Neural progenitor cell (in vitro differentiated cells): ENCODE results near the gene PTPRB.

Experiments used
- EZH2phosphoT487 ChIP-seq: fragments of 200-600 bp; sonication (generic); IDR thresholded peaks from 2 replicates; pipeline ENCODE4 v1.6.1; 2017; ENCODE audit warnings: antibody characterized with exemption
- TF ChIP-seq, protein P1 (sequence below): fragments of 200-600 bp; sonication (generic); IDR thresholded peaks from 2 replicates; pipeline ENCODE4 v1.5.1; 2017; ENCODE audit warnings: antibody characterized with exemption, mild to moderate bottlenecking

DNA sequence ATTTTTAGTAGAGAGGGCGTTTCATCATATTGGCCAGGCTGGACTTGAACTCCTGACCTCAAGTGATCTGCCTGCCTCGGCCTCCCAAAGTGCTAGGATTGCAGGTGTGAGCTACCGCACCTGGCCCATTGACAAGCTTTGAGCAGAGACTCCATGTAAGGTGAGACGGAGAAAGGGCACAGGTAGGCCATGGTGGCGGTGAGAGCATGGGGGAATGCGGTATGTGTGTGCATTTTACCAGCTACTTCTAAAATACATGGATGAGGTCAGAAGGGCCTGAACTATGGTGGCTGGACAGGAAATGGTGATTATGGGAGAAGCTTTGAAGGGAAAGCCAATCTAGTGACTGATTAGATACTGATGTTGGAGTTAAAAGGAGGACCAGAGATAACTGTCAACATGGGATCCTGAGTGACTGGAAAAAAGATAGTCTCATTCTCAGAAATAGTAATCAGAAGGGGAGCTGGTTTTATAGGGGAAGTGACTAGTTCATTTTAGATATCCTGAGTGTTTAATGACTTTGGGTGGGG is 21.9 kb upstream of the PTPRB start:
- TF ChIP-seq, protein P1, sequence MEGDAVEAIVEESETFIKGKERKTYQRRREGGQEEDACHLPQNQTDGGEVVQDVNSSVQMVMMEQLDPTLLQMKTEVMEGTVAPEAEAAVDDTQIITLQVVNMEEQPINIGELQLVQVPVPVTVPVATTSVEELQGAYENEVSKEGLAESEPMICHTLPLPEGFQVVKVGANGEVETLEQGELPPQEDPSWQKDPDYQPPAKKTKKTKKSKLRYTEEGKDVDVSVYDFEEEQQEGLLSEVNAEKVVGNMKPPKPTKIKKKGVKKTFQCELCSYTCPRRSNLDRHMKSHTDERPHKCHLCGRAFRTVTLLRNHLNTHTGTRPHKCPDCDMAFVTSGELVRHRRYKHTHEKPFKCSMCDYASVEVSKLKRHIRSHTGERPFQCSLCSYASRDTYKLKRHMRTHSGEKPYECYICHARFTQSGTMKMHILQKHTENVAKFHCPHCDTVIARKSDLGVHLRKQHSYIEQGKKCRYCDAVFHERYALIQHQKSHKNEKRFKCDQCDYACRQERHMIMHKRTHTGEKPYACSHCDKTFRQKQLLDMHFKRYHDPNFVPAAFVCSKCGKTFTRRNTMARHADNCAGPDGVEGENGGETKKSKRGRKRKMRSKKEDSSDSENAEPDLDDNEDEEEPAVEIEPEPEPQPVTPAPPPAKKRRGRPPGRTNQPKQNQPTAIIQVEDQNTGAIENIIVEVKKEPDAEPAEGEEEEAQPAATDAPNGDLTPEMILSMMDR = no peak
- TF ChIP-seq EZH2phosphoT487 = no peak
